HepG2 (cell line): ENCODE measurements around the gene RAB3D. TPM values are rescaled to one million over a fixed set of nuclear protein-coding genes. Genes with fewer than 3 reads are reported as not detected.

Experiments
- ARNTL ChIP-seq: sonication (generic); formaldehyde crosslinking; IDR thresholded peaks from 2 replicates; pipeline ENCODE4 v1.4.0; 2020; ENCODE audit warnings: mild to moderate bottlenecking, missing genetic modification reagents
- DR1 ChIP-seq: sonication (generic); formaldehyde crosslinking; IDR thresholded peaks from 2 replicates; pipeline ENCODE4 v1.8.0; 2021; ENCODE audit warnings: mild to moderate bottlenecking, missing genetic modification reagents, inconsistent platforms
- ELF4 ChIP-seq: sonication (generic); formaldehyde crosslinking; IDR thresholded peaks from 2 replicates; pipeline ENCODE4 v1.5.0; 2020; ENCODE audit warnings: missing genetic modification reagents, mild to moderate bottlenecking, moderate library complexity, borderline replicate concordance
- FOXA1 ChIP-seq, 2 experiments: fragments of 450-650 bp in 1 of 2; sonication (generic) in 1 of 2; formaldehyde crosslinking in 1 of 2; IDR thresholded peaks; 2 replicates each; pipeline versions ENCODE4 v1.4.0 to v1.6.1; 2016 to 2020; ENCODE audit warnings: missing genetic modification reagents in 1 of 2
- GFI1 ChIP-seq: sonication (generic); formaldehyde crosslinking; IDR thresholded peaks from 2 replicates; pipeline ENCODE4 v1.5.0; 2020; ENCODE audit warnings: missing genetic modification reagents, mild to moderate bottlenecking, borderline replicate concordance
- KLF13 ChIP-seq: sonication (generic); formaldehyde crosslinking; IDR thresholded peaks from 2 replicates; pipeline ENCODE4 v1.4.0; 2020; ENCODE audit warnings: mild to moderate bottlenecking, missing genetic modification reagents
- PHF8 ChIP-seq: sonication (generic); formaldehyde crosslinking; IDR thresholded peaks from 2 replicates; pipeline ENCODE4 v1.5.0; 2020; ENCODE audit warnings: missing genetic modification reagents
- POLR2A ChIP-seq, 2 experiments: IDR thresholded peaks; 2 replicates each; pipeline ENCODE4 v1.6.1; 2011; ENCODE audit warnings: low read depth in 2 of 2, low read length in 2 of 2, mild to moderate bottlenecking in 1 of 2, moderate library complexity in 1 of 2; ENCODE audit not compliant: insufficient read depth in 1 of 2
- POLR2G ChIP-seq: fragments of 200-400 bp; formaldehyde crosslinking; IDR thresholded peaks from 2 replicates; pipeline ENCODE4 v1.6.1; 2018; ENCODE audit warnings: mild to moderate bottlenecking, low read depth, low read length, moderate library complexity
- PTBP1 ChIP-seq: fragments of 200-400 bp; formaldehyde crosslinking; IDR thresholded peaks from 2 replicates; pipeline ENCODE4 v1.6.1; 2018; ENCODE audit warnings: low read length, low read depth; ENCODE audit not compliant: poor library complexity, severe bottlenecking
- TAF1 ChIP-seq: sonication (generic); formaldehyde crosslinking; IDR thresholded peaks from 2 replicates; pipeline ENCODE4 v1.4.0; 2020; ENCODE audit warnings: missing genetic modification reagents
- WIZ ChIP-seq: sonication (generic); formaldehyde crosslinking; IDR thresholded peaks from 2 replicates; pipeline ENCODE4 v1.5.1; 2020; ENCODE audit warnings: mild to moderate bottlenecking, missing genetic modification reagents
- ZFP36L1 ChIP-seq: sonication (generic); formaldehyde crosslinking; IDR thresholded peaks from 2 replicates; pipeline ENCODE4 v1.8.0; 2022; ENCODE audit warnings: mild to moderate bottlenecking, missing genetic modification reagents, moderate library complexity
- ZFY ChIP-seq: sonication (generic); formaldehyde crosslinking; IDR thresholded peaks from 2 replicates; pipeline ENCODE4 v1.4.0; 2020; ENCODE audit warnings: missing genetic modification reagents
- ZNF12 ChIP-seq: sonication (generic); formaldehyde crosslinking; IDR thresholded peaks from 2 replicates; pipeline ENCODE4 v1.5.0; 2020; ENCODE audit warnings: missing genetic modification reagents
- ZNF317 ChIP-seq: sonication (generic); formaldehyde crosslinking; IDR thresholded peaks from 2 replicates; pipeline ENCODE4 v1.5.0; 2020; ENCODE audit warnings: mild to moderate bottlenecking, missing genetic modification reagents
- ZNF329 ChIP-seq: sonication (generic); formaldehyde crosslinking; IDR thresholded peaks from 2 replicates; pipeline ENCODE4 v1.9.0; 2021; ENCODE audit warnings: low read depth, mild to moderate bottlenecking, missing genetic modification reagents
- ZNF354B ChIP-seq: sonication (generic); formaldehyde crosslinking; IDR thresholded peaks from 2 replicates; pipeline ENCODE4 v1.8.0; 2022; ENCODE audit warnings: mild to moderate bottlenecking, missing genetic modification reagents
- ZNF556 ChIP-seq: sonication (generic); formaldehyde crosslinking; IDR thresholded peaks from 2 replicates; pipeline ENCODE4 v1.4.0; 2020; ENCODE audit warnings: mild to moderate bottlenecking, missing genetic modification reagents, borderline replicate concordance
- ZNF557 ChIP-seq: sonication (generic); formaldehyde crosslinking; IDR thresholded peaks from 2 replicates; pipeline ENCODE4 v1.4.0; 2020; ENCODE audit warnings: missing genetic modification reagents
- ZNF558 ChIP-seq: sonication (generic); formaldehyde crosslinking; IDR thresholded peaks from 2 replicates; pipeline ENCODE4 v1.9.0; 2022; ENCODE audit warnings: mild to moderate bottlenecking, missing genetic modification reagents, borderline replicate concordance
- ZNF770 ChIP-seq: sonication (generic); formaldehyde crosslinking; IDR thresholded peaks from 2 replicates; pipeline ENCODE4 v1.5.0; 2020; ENCODE audit warnings: mild to moderate bottlenecking, missing genetic modification reagents
- polyA plus RNA-seq, 8 experiments: library from polyadenylated mRNA; depleted of rRNA in 3 of 8; stranded (reverse) in 7 of 8; unstranded in 1 of 8; fragments of >200 nt; fragmentation: Illumina TruSeq in 4 of 8; extraction: Trizol in 4 of 8; gene quantifications; 2 replicates each; pipeline versions ENCODE4 v1.2.1 to v1.2.3, GENCODE V29; 2011 to 2016; ENCODE audit warnings: low read depth in 4 of 8, missing spikeins in 1 of 8, mixed read lengths in 1 of 8; ENCODE audit not compliant: insufficient read depth in 1 of 8
- total RNA-seq, 5 experiments: library from RNA; depleted of rRNA; stranded (reverse); fragments of >200 nt; fragmentation: Illumina TruSeq; extraction: Trizol; gene quantifications; 2 replicates each; pipeline ENCODE4 v1.2.3, GENCODE V29; 2016; ENCODE audit warnings: low read depth in 1 of 5
- TF ChIP-seq, protein P1 (sequence below): sonication (generic); formaldehyde crosslinking; IDR thresholded peaks from 2 replicates; pipeline ENCODE4 v1.5.0; 2020; ENCODE audit warnings: mild to moderate bottlenecking, missing genetic modification reagents
- TF ChIP-seq, protein P2 (sequence below): sonication (generic); formaldehyde crosslinking; IDR thresholded peaks from 2 replicates; pipeline ENCODE4 v1.4.0; 2020; ENCODE audit warnings: mild to moderate bottlenecking, missing genetic modification reagents

Gene RAB3D
- total and polyA plus RNA-seq, 2 of the 13 experiments (the other 11 are each of a cell fraction or from before 2014, with no cell fraction given) = 2.0 to 16.1 TPM

- no peak for TF ChIP-seq ZNF770 (CRISPR knock-in tag)
- TF ChIP-seq ZFP36L1 = no peak
- TF ChIP-seq ZNF557 (CRISPR knock-in tag) = peak; percentile 48; the same call in 1 of the 2 replicates
- 0 out of 2 replicates have a peak, but pooled peaks have one; percentile 17 for TF ChIP-seq ZNF12
- TF ChIP-seq PTBP1 = no peak
- TF ChIP-seq ZNF329 (CRISPR knock-in tag) = 0 out of 2 replicates have a peak, but pooled peaks have one; percentile 49
- TF ChIP-seq POLR2A (IDR thresholded peaks at IDR 0.05; ENCODE audit: insufficient read depth in 1 of 2, low read depth in 2 of 2, low read length in 2 of 2) = peak in 1 of 2 experiments; percentile 65; a peak in 2 of 4 replicates
- TF ChIP-seq GFI1 (CRISPR knock-in tag) = peak; percentile 7; the same call in 1 of the 2 replicates
- no peak for TF ChIP-seq ZNF354B (CRISPR knock-in tag)
- TF ChIP-seq, protein P1, sequence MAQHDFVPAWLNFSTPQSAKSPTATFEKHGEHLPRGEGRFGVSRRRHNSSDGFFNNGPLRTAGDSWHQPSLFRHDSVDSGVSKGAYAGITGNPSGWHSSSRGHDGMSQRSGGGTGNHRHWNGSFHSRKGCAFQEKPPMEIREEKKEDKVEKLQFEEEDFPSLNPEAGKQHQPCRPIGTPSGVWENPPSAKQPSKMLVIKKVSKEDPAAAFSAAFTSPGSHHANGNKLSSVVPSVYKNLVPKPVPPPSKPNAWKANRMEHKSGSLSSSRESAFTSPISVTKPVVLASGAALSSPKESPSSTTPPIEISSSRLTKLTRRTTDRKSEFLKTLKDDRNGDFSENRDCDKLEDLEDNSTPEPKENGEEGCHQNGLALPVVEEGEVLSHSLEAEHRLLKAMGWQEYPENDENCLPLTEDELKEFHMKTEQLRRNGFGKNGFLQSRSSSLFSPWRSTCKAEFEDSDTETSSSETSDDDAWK (CRISPR knock-in tag) = no peak
- TF ChIP-seq ZFY = peak; percentile 54
- TF ChIP-seq ARNTL = 0 out of 2 replicates have a peak, but pooled peaks have one; percentile 26
- peak; percentile 53; the same call in 1 of the 2 replicates for TF ChIP-seq POLR2G
- TF ChIP-seq PHF8 (CRISPR knock-in tag) = peak; percentile 64
- peak; percentile 18; the same call in 1 of the 2 replicates for TF ChIP-seq ZNF317 (CRISPR knock-in tag)
- TF ChIP-seq DR1 (CRISPR knock-in tag) = no peak
- TF ChIP-seq WIZ (CRISPR knock-in tag) = 0 out of 2 replicates have a peak, but pooled peaks have one; percentile 52
- no peak; the same call in 1 of the 2 replicates for TF ChIP-seq ZNF556 (CRISPR knock-in tag)
- TF ChIP-seq FOXA1 (IDR thresholded peaks at IDR 0.05) = no peak
- TF ChIP-seq FOXA1 (CRISPR knock-in tag; IDR thresholded peaks at IDR 0.05) = peak; percentile 32; the same call in 1 of the 2 replicates
- peak; percentile 51; the same call in 1 of the 2 replicates for TF ChIP-seq ZNF558
- peak; percentile 51; the same call in 1 of the 2 replicates for TF ChIP-seq TAF1 (CRISPR knock-in tag)
- TF ChIP-seq, protein P2, sequence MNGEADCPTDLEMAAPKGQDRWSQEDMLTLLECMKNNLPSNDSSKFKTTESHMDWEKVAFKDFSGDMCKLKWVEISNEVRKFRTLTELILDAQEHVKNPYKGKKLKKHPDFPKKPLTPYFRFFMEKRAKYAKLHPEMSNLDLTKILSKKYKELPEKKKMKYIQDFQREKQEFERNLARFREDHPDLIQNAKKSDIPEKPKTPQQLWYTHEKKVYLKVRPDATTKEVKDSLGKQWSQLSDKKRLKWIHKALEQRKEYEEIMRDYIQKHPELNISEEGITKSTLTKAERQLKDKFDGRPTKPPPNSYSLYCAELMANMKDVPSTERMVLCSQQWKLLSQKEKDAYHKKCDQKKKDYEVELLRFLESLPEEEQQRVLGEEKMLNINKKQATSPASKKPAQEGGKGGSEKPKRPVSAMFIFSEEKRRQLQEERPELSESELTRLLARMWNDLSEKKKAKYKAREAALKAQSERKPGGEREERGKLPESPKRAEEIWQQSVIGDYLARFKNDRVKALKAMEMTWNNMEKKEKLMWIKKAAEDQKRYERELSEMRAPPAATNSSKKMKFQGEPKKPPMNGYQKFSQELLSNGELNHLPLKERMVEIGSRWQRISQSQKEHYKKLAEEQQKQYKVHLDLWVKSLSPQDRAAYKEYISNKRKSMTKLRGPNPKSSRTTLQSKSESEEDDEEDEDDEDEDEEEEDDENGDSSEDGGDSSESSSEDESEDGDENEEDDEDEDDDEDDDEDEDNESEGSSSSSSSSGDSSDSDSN (CRISPR knock-in tag) = peak; percentile 70
- no peak for TF ChIP-seq KLF13 (CRISPR knock-in tag)
- TF ChIP-seq ELF4 = peak; percentile 66; the same call in 1 of the 2 replicates
These were observed 35.9 kb upstream of the RAB3D start (continued) for GRCh38 chr19:11375143-11375948.
